Measurements from ENCODE around the gene GRIP1. TPM values are rescaled to one million over a fixed set of nuclear protein-coding genes. Genes with fewer than 3 reads are reported as not detected.

The GRIP1 gene, protein sequence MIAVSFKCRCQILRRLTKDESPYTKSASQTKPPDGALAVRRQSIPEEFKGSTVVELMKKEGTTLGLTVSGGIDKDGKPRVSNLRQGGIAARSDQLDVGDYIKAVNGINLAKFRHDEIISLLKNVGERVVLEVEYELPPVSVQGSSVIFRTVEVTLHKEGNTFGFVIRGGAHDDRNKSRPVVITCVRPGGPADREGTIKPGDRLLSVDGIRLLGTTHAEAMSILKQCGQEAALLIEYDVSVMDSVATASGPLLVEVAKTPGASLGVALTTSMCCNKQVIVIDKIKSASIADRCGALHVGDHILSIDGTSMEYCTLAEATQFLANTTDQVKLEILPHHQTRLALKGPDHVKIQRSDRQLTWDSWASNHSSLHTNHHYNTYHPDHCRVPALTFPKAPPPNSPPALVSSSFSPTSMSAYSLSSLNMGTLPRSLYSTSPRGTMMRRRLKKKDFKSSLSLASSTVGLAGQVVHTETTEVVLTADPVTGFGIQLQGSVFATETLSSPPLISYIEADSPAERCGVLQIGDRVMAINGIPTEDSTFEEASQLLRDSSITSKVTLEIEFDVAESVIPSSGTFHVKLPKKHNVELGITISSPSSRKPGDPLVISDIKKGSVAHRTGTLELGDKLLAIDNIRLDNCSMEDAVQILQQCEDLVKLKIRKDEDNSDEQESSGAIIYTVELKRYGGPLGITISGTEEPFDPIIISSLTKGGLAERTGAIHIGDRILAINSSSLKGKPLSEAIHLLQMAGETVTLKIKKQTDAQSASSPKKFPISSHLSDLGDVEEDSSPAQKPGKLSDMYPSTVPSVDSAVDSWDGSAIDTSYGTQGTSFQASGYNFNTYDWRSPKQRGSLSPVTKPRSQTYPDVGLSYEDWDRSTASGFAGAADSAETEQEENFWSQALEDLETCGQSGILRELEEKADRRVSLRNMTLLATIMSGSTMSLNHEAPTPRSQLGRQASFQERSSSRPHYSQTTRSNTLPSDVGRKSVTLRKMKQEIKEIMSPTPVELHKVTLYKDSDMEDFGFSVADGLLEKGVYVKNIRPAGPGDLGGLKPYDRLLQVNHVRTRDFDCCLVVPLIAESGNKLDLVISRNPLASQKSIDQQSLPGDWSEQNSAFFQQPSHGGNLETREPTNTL
- total RNA-seq = 1 to 10 TPM in 9 of 10 donors, under 1 TPM in 1; 0.96 to 7.3 (median 2.3) TPM
- polyA plus RNA-seq = under 1 TPM; 0.12 to 0.95 TPM
- long read RNA-seq, donor 1, partial matches to known transcripts = 1 of 1 reads
- long read RNA-seq, donor 1, other reads (novel, unspliced or antisense) = 0 of 1 reads
- long read RNA-seq, donor 2, partial matches to known transcripts = 1 of 5 reads
- long read RNA-seq, donor 2, other reads (novel, unspliced or antisense) = 4 of 5 reads
- long read RNA-seq, donor 3, partial matches to known transcripts = 4 of 9 reads
- long read RNA-seq, donor 3, other reads (novel, unspliced or antisense) = 4 of 9 reads

DNA sequence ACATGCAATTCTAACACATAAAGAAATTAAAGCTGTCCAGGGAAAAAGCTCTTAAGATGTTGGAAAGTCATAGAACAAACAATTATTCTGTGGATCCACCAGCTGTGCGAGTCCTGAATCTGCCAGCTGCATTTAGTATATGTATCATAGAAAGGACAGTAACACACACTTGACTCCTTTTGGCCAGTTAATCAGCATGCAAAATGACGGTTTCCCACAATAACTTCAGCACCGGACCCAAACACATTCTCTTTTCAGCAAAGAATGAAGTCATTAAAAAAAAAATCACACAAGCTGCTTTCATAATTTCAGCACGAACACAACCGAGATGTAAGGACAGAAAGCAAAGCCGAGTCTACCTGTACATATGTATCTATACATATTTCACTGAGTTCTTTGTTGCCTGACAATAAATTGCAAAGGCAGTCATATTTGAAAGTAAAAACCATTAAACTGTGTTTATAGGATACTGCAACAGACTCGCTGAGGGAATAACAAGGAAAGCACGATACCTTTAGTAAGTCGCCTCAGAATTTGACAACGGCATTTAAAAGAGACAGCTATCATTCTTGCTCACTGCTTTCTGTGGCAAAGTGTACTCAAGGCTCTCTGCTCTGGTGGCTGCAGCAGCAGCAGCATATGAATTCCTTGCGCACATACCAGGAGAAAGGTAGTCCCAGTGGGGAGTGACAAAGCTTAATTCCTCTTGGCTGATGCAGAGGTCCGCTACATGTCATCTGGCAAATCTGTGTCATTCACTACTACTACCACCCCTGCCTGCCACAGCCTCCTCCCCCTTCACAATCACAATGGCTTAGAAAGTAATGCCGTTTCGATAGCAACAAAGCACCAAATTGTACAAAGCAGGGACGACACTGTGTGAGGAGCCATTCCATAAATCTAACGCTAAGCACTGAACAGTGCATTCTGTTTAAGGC is at the start of gene GRIP1:
GRIP1 (minus strand) TSS at position 739 of the 938 bp plus-strand sequence; CDS start at position 567, 172 bp downstream.
- Histone ChIP-seq H3K4me3 (peak within 1 kb of the TSS in 8 of 10 donors; percentile 6 to 33 (median 18)), H3K4me1 (peaks cover 0 to 7% (median 3%) of the 10 kb centered on the region in 9 donors), H3K9me3 (no peaks in the 10 kb centered on the region), H3K27ac (no peak within 1 kb of the TSS), H3K27me3 (peaks cover 0 to 27% (median 9%) of the 10 kb centered on the region in 7 donors), H3K36me3 (no peaks in the 10 kb centered on the region)
- no peak for TF ChIP-seq CTCF (IDR thresholded peaks at IDR 0.05)
- DNase-seq (no peak), ATAC-seq (peak in 2 of 8 donors; percentile 8 to 69)
- intact Hi-C loops (cut with DNase I) = no loop called here
- WGBS, 2 donors = 61 to 69% methylated on average over 16 of the region's 16 CpGs

DNA sequence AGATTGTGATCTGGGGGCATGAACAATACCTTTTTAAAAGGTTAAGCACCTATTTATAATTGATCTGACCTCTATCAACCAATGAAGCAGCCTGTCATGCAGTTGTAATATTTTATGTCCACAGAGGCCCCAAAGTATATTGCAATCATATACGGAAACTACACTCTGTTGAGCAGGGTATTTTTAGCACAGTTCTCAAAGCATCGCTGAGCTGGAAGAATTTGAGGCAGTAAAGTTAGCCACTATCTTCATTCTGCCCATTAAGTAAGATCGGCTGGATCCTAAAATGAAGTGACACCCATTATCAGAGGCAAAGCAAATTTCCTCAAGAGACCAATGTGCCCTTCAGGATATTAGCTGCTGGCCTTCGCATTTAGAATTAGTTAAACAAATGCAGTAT is 47.7 kb upstream of the GRIP1 start:
- Histone ChIP-seq H3K4me1 (no peaks in the 10 kb centered on the region), H3K36me3 (no peaks in the 10 kb centered on the region), H3K27me3 (peaks cover 0 to 4% (median 0%) of the 10 kb centered on the region in 7 donors), H3K9me3 (no peaks in the 10 kb centered on the region), H3K27ac (no peak overlapping the region), H3K4me3 (no peak overlapping the region)
- 25 to 33% methylated on average over 4 of the region's 4 CpGs for WGBS, 2 donors
- DNase-seq (no peak), ATAC-seq (peak in 1 of 8 donors; percentile 41)
- intact Hi-C loops (cut with DNase I) = no loop called here
- no peak for TF ChIP-seq CTCF (IDR thresholded peaks at IDR 0.05)

DNA sequence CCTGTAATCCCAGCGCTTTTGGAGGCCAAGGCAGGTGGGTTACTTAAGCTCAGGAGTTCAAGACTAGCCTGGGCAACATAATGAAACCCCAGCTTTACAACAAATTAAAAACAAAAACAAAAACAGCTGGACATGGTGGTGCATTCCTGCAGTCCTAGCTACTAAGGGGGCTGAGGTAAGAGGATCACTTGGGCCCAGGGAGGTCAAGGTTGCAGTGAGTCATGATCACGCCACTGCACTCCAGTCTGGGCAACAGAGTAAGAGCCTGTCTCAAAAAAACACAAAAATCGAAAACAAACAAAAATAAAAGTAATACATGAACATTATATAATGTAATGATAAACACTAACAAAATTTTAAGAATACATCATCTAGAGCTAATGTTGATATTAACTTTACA is 46.2 kb upstream of the GRIP1 start:
- no peak overlapping the region for H3K27ac ChIP-seq
- WGBS, 2 donors = 77 to 81% methylated on average over 3 of the region's 3 CpGs
- no peak for ATAC-seq
- no peak for DNase-seq
- TF ChIP-seq CTCF (IDR thresholded peaks at IDR 0.05) = no peak
- H3K9me3 ChIP-seq = no peaks in the 10 kb centered on the region
- H3K36me3 ChIP-seq = no peaks in the 10 kb centered on the region
- no peak overlapping the region for H3K4me3 ChIP-seq
- intact Hi-C loops (cut with DNase I) = no loop called here
- peaks cover 0 to 4% (median 0%) of the 10 kb centered on the region in 7 donors for H3K27me3 ChIP-seq
- H3K4me1 ChIP-seq = no peaks in the 10 kb centered on the region
